ENCODE results near the gene MRPL51. TPM values are rescaled to one million over a fixed set of nuclear protein-coding genes. Genes with fewer than 3 reads are reported as not detected.
A peak's percentile ranks its signal among the peaks of the same experiment; 100 is the strongest.

MRPL51 gene
- total RNA-seq, 2 donors from 2014 or later: 305 to 440 TPM

- Mint-ChIP-seq H3K36me3 (peaks cover 72 to 81% of the 10 kb centered on the region in 2 donors), H3K9me3 (no peaks in the 10 kb centered on the region), H3K27ac (peak overlapping the region; percentile 50 to 57)
- DNase-seq (ENCODE audit: low spot score in 2 of 2): no peak
- no peak for ATAC-seq
These were observed 34.1 kb downstream of the MRPL51 start for GRCh38 chr12:6459004-6459337.

DNA sequence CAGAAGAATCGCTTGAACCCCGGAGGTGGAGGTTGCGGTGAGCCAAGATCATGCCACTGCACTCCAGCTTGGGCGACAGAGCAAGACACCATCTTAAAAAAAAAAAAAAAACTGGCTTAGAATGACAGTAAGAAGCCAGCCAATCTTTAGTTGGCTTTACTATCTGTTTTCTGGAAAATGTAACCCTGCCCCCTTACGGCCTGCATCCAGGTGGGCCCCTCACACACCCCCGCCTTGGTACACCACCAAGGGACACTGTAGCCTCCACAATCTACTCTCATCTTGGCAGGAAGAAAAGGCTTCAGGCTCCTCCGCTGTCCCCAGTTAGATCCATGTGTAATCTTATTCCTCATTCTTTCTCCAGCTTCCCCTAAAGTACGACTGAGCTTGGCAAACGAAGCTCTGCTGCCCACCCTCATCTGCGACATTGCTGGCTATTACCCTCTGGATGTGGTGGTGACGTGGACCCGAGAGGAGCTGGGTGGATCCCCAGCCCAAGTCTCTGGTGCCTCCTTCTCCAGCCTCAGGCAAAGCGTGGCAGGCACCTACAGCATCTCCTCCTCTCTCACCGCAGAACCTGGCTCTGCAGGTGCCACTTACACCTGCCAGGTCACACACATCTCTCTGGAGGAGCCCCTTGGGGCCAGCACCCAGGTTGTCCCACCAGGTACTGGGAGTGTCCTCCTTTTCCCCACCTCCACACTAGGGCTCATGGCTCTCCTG, 34.6 kb downstream of the MRPL51 start:
- no peak for ATAC-seq
- Mint-ChIP-seq H3K9me3 (no peaks in the 10 kb centered on the region), H3K36me3 (peaks cover 70 to 81% of the 10 kb centered on the region in 2 donors), H3K27ac (peak overlapping the region; percentile 50 to 57)
- no peak for DNase-seq (ENCODE audit: low spot score in 2 of 2)

GRCh38 chr12:6457220-6457945, 35.7 kb downstream of the MRPL51 start:
- H3K9me3 Mint-ChIP-seq: no peaks in the 10 kb centered on the region
- no peak for ATAC-seq
- H3K27ac Mint-ChIP-seq: peak overlapping the region; percentile 65 to 71

DNA sequence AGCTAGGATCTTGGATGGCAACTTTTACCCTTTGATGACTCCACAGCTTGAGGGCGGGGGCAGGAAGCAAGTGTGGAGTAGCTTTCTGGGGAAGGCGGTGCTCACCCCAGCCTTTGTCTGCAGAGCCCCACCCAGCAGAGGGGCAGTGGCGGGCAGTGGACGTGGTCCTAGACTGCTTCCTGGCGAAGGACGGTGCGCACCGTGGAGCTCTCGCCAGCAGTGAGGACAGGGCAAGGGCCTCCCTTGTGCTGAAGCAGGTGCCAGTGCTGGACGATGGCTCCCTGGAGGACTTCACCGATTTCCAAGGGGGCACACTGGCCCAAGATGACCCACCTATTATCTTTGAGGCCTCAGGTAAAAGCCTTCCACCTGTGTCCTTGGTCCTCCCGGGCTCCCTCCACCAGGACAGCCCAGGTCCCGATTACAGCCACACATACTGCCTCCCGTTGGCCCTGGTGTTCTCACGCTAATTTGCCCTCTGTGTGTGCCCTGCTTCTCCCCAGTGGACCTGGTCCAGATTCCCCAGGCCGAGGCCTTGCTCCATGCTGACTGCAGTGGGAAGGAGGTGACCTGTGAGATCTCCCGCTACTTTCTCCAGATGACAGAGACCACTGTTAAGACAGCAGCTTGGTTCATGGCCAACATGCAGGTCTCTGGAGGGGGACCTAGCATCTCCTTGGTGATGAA, 40.0 kb downstream of the MRPL51 start:
- H3K9me3 Mint-ChIP-seq: no peaks in the 10 kb centered on the region
- ATAC-seq (peak in 1 of 2 donors; percentile 23), DNase-seq (ENCODE audit: low spot score in 2 of 2) (no peak)
- peak overlapping the region; percentile 97 to 100 for H3K27ac Mint-ChIP-seq
- H3K36me3 Mint-ChIP-seq: peaks cover 64 to 73% of the 10 kb centered on the region in 2 donors

More at GRCh38 chr12:6457220-6457945, 35.7 kb downstream of the MRPL51 start:
- DNase-seq (ENCODE audit: low spot score in 2 of 2): no peak
- peaks cover 70 to 81% of the 10 kb centered on the region in 2 donors for H3K36me3 Mint-ChIP-seq

- ATAC-seq: peak in 1 of 2 donors; percentile 12
- no peak for DNase-seq (ENCODE audit: low spot score in 2 of 2)
- H3K9me3 Mint-ChIP-seq: no peaks in the 10 kb centered on the region
- H3K27ac Mint-ChIP-seq: peak overlapping the region; percentile 97 to 100
- peaks cover 69 to 76% of the 10 kb centered on the region in 2 donors for H3K36me3 Mint-ChIP-seq
These were observed 40.7 kb downstream of the MRPL51 start for GRCh38 chr12:6452245-6452943.

GRCh38 chr12:6451348-6452244, 41.5 kb downstream of the MRPL51 start, which contains the start of gene TAPBPL:
TAPBPL (plus strand) TSS chr12:6452042; CDS start chr12:6452249, 207 bp downstream.
- H3K9me3 Mint-ChIP-seq: no peaks in the 10 kb centered on the region
- ATAC-seq: peak; percentile 74 to 86
- H3K36me3 Mint-ChIP-seq: peaks cover 72 to 76% of the 10 kb centered on the region in 2 donors
- peak within 1 kb of the TSS; percentile 97 to 100 for H3K27ac Mint-ChIP-seq
- DNase-seq (ENCODE audit: low spot score in 2 of 2): peak; percentile 73 to 81

DNA sequence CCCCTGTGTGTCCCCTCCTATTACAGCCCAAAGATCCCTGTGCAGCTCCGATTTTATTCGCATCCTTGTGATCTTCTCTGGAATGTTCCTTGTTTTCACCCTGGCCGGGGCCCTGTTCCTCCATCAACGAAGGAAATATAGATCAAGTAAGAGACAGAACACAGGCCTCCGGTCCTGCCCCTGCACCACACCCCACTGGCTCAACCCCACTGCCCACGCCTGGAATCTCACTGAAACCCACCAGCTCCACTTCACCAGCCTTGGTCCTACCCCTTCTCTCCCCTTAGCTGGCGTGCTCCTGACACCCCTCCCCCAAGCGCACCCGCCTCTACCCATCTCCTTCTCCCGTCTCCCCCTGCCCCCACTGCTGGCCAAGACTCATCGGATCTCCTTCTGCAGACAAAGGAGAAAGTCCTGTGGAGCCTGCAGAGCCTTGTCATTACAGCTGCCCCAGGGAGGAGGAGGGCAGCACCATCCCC, 42.2 kb downstream of the MRPL51 start:
- H3K27ac Mint-ChIP-seq: peak overlapping the region; percentile 97 to 100
- peaks cover 79 to 83% of the 10 kb centered on the region in 2 donors for H3K36me3 Mint-ChIP-seq
- H3K9me3 Mint-ChIP-seq: no peaks in the 10 kb centered on the region
- ATAC-seq: peak; percentile 1 to 2
- no peak for DNase-seq (ENCODE audit: low spot score in 2 of 2)

DNA sequence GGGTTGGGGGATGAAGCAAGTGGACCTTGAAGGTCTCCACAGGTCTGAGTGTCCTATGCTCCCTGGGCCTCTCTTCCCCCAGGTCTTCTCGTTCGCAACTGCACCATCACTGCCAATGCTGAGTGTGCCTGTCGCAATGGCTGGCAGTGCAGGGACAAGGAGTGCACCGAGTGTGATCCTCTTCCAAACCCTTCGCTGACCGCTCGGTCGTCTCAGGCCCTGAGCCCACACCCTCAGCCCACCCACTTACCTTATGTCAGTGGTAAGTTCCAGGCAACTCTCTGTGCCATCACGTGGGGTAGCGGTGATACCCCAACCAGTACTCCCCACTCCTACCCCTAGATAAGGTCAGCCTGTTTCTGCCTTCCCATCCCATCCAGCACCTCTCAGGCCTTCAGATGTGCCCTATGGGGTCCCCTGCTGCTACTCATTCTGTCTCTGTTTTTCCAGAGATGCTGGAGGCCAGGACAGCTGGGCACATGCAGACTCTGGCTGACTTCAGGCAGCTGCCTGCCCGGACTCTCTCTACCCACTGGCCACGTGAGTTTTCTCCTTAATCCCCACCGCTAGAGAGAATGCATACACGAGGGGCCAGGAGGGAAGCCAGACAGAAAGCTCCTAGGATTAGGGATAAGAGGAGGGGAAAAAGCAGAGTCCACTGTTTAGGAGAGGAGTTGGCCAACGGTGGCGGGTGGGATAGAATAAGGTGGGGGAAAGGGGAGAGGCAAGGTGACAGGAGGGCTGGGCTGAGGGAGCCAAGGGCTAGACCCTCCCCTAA, 42.8 kb downstream of the MRPL51 start:
- peak overlapping the region; percentile 97 to 100 for H3K27ac Mint-ChIP-seq
- DNase-seq (ENCODE audit: low spot score in 2 of 2) (no peak), ATAC-seq (no peak)
- H3K9me3 Mint-ChIP-seq: no peaks in the 10 kb centered on the region
- peaks cover 85 to 88% of the 10 kb centered on the region in 2 donors for H3K36me3 Mint-ChIP-seq

GRCh38 chr12:6444704-6445688, 48.1 kb downstream of the MRPL51 start, which contains the start of gene CD27:
CD27 (plus strand) TSS chr12:6444955; CDS start chr12:6445096, 141 bp downstream.
- DNase-seq (ENCODE audit: low spot score in 2 of 2): no peak
- Mint-ChIP-seq H3K9me3 (no peaks in the 10 kb centered on the region), H3K27ac (peak within 1 kb of the TSS; percentile 98 to 99), H3K36me3 (peaks cover 43 to 57% of the 10 kb centered on the region in 2 donors)
- peak in 1 of 2 donors; percentile 29 for ATAC-seq

DNA sequence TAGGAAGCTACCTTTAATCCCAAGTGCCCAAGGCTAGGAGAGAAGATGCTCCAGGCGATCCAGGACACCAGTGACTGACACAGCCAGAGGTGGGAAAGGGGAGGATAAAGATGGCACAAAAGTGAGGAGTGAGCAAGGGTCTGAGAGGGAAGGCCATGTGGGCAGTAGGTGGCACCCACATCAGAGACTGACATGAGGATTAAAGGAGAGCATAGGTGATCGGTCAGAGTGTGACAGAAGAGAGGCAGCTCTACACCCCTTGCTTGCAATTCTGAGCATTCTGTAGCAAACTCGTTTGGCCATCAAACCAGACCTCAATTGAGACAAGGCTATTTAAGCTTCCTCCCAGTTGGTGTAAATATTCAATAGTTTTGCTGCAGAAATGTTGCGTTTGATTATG, 49.0 kb downstream of the MRPL51 start:
- peak overlapping the region; percentile 98 to 99 for H3K27ac Mint-ChIP-seq
- ATAC-seq (peak; percentile 27 to 56), DNase-seq (ENCODE audit: low spot score in 2 of 2) (no peak)
- no peaks in the 10 kb centered on the region for H3K9me3 Mint-ChIP-seq
- peaks cover 40 to 55% of the 10 kb centered on the region in 2 donors for H3K36me3 Mint-ChIP-seq

DNA sequence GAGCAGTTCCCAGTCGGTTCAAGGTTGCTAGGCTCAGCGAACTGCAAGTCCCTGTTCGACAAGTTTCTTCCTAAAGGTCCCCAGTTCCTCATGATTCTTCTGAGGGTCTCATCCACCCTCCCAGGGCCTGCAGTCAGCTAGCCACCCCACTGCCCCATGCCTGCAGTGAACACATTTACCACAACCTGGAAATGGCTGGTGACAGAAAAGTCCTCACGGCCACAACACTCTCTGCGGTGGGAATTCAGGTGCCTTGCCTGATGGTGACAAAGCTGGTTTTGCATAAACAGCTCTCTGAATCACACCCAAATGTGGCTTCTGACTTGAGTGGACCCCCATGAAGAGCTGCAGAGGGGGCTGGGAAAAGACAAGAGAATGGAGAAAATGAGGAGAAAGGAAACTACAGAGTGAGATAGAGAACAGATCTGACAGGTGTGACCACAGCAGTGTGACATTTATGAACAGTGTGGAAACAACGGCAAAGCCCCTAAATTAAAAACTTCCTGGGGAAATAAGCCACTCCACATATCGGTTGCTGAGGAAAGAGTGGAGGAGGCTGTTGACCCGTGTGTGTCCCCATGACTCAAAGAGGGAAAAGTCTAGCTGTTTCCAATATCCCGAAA, 49.6 kb downstream of the MRPL51 start:
- peak overlapping the region; percentile 98 to 99 for H3K27ac Mint-ChIP-seq
- peak; percentile 76 to 85 for ATAC-seq
- H3K9me3 Mint-ChIP-seq: no peaks in the 10 kb centered on the region
- DNase-seq (ENCODE audit: low spot score in 2 of 2): peak; percentile 64 to 73
- peaks cover 40 to 55% of the 10 kb centered on the region in 2 donors for H3K36me3 Mint-ChIP-seq

DNA sequence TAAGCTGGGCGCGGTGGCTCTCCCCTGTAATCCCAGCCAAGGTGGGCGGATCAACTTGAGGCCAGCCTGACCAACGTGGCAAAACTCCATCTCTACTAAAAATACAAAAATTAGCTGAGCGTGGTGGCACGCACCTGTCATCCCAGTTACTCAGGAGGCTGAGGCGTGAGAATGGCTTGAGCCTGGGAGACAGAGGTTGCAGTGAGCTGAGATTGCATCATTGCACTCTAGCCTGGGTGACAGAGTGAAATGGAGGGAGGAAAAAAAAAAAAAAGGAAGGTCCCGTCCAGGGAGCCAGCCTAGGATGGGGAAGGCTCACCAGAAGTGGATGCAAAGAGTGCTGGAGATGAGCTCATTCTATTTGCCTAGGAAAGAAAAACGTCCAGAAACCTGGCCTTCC, 50.2 kb downstream of the MRPL51 start:
- Mint-ChIP-seq H3K36me3 (peaks cover 34 to 49% of the 10 kb centered on the region in 2 donors), H3K9me3 (no peaks in the 10 kb centered on the region), H3K27ac (peak overlapping the region; percentile 98 to 99)
- DNase-seq (ENCODE audit: low spot score in 2 of 2) (no peak), ATAC-seq (no peak)
